Measurements from ENCODE around the gene PAPPA. TPM values are rescaled to one million over a fixed set of nuclear protein-coding genes. Genes with fewer than 3 reads are reported as not detected.
A peak's percentile ranks its signal among the peaks of the same experiment; 100 is the strongest.

PAPPA gene
- total RNA-seq, 1 experiment from 2014 or later: 0.08 TPM

- in situ Hi-C loops (cut with HindIII; ENCODE audit: low pct_unique_long_range_greater_than_20kb, low sequenced_read_pairs): no loop called here
- DNase-seq (ENCODE audit: low read depth, low spot score): no peak
Observed at GRCh38 chr9:116207371-116208111, 54.0 kb downstream of the PAPPA start.

DNA sequence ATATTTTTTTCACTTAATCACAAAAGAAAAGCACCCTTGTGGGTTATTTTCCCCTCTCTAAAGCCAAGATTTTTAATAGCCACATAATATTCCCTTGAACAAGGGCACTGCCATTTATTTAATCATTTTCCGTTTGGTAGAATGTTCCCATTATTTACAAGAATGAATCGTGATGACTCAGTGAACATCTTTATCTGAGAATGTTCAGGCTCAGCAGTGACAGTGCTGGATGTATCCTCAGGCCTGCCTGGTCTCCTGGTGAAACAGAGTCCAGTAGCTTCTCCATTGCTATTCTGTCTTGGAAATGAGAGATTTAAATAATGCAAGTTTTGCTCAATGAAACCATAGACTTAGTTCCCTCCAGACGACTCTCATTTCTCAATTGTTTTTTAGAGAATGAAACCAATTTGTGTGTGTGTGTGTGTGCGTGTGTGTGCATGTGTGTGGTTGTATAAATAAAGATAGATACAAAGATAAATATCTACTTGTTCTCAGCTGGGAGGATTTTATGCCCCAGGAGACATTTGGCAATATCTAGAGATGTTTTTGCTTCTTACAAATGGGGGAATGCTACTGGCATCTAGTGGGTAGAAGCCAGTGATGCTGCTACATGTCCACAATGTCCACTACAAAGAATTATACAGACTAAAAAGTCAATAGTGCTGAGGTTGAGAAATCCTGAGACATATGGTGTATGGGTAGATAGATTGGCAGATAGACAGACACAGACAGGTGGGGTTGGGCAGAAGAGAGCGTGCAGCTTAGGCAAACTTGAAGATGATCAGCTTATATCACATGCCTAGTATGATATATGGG lies 55.0 kb downstream of the PAPPA start:
- no peak for DNase-seq (ENCODE audit: low read depth, low spot score)
- in situ Hi-C loops (cut with HindIII; ENCODE audit: low pct_unique_long_range_greater_than_20kb, low sequenced_read_pairs): no loop called here

DNA sequence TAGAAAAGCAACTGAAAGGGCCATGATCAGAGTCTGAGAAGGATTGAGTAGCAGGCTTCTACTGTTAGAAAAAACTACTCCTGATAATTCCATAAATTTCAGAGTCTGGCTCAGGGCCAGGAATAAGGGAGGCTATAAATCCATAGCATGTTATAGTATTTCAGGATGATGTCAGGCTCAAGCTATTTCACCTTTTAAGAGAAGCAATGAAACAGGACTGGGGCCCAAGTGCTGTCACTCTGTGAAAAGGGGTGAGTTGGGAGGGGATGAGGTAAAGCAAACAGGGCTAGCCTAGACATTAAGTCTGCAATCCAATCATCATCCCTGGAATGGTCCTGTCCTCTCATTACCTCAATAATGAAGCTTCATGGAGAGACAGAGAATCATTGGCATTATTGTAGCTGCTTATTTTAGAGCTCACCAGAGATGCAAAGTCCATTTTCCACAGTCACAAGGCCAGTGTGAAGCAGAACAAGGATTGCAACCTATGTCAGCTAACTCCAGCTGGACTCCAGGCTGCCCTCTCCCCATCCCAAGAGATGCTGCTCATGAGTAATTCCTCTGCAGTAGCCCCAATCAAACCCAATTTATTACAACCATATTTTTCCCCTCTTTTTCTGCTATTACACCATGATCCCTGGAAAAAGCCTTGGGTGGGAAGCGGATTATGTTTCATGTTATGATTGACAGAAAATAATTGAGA lies 56.0 kb downstream of the PAPPA start:
- in situ Hi-C loops (cut with HindIII; ENCODE audit: low pct_unique_long_range_greater_than_20kb, low sequenced_read_pairs): no loop called here
- DNase-seq (ENCODE audit: low read depth, low spot score): no peak

DNA sequence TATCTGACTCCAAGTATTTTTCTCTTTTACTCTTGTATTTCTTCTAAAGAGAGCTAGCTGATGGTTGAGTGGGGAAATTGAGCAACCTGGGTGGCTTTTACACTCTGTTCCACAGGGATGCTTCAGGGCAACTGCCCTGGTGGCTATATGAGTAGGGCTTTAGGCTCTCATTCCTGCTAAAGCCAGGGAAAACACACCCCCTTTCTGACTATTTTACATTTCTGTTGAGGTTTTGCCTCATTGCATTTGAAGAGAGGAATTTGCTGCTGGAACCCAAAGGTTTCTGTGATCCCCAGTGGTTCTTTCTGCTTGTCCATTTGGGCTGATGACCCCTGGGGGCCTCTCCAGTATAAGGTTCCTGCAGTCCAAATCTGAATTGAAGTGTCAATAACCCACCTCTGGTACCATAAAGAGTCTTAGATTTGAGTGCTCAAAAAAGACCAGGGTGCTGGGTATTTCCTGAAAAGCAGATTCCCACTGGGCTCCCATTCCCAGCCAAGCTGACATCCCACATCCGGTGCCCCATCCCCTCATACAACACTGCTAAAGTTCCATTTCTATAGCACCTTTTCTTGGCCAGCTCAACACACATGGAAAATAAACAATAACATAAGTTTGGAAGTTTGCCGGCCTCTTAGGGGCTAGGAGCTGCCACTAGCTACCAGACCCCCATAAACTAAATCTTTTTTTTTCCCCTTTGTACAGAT lies 59.5 kb downstream of the PAPPA start:
- in situ Hi-C loops (cut with HindIII; ENCODE audit: low pct_unique_long_range_greater_than_20kb, low sequenced_read_pairs): no loop called here
- no peak for DNase-seq (ENCODE audit: low read depth, low spot score)

GRCh38 chr9:116213693-116214047 lies 60.1 kb downstream of the PAPPA start:
- in situ Hi-C loops (cut with HindIII; ENCODE audit: low pct_unique_long_range_greater_than_20kb, low sequenced_read_pairs): no loop called here
- no peak for DNase-seq (ENCODE audit: low read depth, low spot score)

DNA sequence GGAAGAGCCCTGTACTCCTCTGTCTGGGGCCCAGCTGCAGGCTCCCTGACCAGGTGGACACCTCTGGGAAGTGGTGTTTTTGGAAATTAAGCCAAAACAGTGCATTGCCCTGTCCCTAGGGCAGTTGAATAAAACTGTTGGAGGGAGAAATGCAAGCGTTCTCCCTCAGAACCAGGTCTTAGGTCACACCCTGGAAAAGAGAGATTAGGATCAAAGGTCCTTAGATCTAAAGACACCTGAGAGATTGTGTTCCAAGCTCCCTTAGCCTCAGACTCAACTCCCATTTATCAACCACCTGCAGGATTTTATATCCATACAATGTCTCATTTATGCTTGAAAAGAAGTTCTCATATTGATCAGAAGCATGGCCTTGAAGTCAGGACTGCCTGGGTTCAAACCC lies 64.8 kb downstream of the PAPPA start:
- in situ Hi-C loops (cut with HindIII; ENCODE audit: low pct_unique_long_range_greater_than_20kb, low sequenced_read_pairs): no loop called here

DNA sequence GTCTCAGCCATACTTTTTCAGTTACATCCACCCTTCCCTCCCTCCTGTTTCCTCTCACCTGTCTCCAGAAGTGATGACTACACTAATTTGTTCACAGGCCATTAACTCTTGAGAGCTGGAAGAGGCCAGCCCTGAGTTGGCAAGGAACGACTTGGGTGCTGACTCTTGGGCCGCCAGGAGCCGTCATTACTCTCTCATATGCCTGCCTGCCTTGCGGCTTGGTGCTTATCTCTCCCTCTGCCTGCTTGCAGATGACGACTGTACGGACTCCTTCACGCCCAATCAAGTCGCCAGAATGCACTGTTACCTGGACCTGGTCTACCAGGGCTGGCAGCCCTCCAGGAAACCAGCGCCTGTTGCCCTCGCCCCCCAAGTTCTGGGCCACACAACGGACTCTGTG lies 66.1 kb downstream of the PAPPA start:
- peak; percentile 11 for DNase-seq (ENCODE audit: low read depth, low spot score)
- in situ Hi-C loops (cut with HindIII; ENCODE audit: low pct_unique_long_range_greater_than_20kb, low sequenced_read_pairs): no loop called here

More for the DNA sequence above, 64.8 kb downstream of the PAPPA start:
- DNase-seq (ENCODE audit: low read depth, low spot score): no peak

- DNase-seq (ENCODE audit: low read depth, low spot score): no peak
- in situ Hi-C loops (cut with HindIII; ENCODE audit: low pct_unique_long_range_greater_than_20kb, low sequenced_read_pairs): no loop called here
Observed at GRCh38 chr9:116223926-116224325, 70.3 kb downstream of the PAPPA start.

DNA sequence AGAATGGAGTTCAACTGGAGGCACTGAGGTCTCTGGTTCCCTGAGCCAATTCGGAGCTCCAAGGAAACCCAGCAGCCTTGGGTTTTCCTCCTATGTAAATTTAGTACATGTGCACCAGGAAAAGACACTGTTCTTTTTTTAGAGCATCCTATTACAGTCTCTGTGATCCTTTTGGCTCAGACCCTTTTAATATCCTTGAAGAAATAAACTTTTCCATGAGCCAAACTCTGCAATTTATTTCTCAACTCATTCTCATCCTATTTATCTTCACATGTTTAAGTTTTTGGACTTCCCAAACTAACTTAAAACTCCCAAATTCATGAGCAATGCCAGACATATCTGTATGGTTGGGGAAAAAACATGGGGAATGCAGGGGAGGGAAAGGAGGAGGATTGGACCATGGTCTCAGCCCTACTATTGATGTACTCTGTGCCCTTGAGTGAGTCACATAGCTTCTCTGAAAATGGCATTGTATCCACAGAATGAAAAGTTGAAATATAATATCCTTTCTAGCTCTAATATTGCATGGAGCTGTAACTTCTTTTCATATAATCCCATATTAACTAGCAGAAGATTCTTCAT lies 76.6 kb downstream of the PAPPA start:
- in situ Hi-C loops (cut with HindIII; ENCODE audit: low pct_unique_long_range_greater_than_20kb, low sequenced_read_pairs): no loop called here
- no peak for DNase-seq (ENCODE audit: low read depth, low spot score)

GRCh38 chr9:116232424-116233159 lies 79.0 kb downstream of the PAPPA start:
- peak; percentile 75 for DNase-seq (ENCODE audit: low read depth, low spot score)
- in situ Hi-C loops (cut with HindIII; ENCODE audit: low pct_unique_long_range_greater_than_20kb, low sequenced_read_pairs): no loop called here

- no peak for DNase-seq (ENCODE audit: low read depth, low spot score)
- in situ Hi-C loops (cut with HindIII; ENCODE audit: low pct_unique_long_range_greater_than_20kb, low sequenced_read_pairs): no loop called here
Observed at GRCh38 chr9:116233160-116233530, 79.6 kb downstream of the PAPPA start.

- in situ Hi-C loops (cut with HindIII; ENCODE audit: low pct_unique_long_range_greater_than_20kb, low sequenced_read_pairs): no loop called here
Observed at GRCh38 chr9:116234081-116234480, 80.5 kb downstream of the PAPPA start.

GRCh38 chr9:116236979-116237378 lies 83.4 kb downstream of the PAPPA start:
- no peak for DNase-seq (ENCODE audit: low read depth, low spot score)
- in situ Hi-C loops (cut with HindIII; ENCODE audit: low pct_unique_long_range_greater_than_20kb, low sequenced_read_pairs): no loop called here

More at GRCh38 chr9:116234081-116234480, 80.5 kb downstream of the PAPPA start:
- DNase-seq (ENCODE audit: low read depth, low spot score): peak; percentile 15

DNA sequence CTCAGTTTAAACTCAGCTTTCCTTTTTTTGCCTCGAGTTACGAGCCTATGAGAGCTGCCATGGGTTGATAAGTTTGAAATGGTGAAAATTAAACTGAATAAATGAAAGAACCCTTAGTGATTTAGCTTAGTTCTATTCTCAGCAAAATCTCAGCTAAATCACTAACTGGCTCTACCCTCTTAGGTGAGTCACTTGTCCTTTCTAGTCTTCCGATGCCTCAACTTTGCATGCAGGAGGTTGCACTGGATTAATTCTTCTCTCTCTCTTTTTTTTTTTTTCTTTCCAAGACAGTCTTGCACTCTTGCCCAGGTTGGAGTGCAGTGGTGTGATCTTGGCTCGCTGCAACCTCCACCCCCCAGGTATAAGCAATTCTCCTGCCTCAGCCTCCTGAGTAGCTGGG lies 83.9 kb downstream of the PAPPA start:
- in situ Hi-C loops (cut with HindIII; ENCODE audit: low pct_unique_long_range_greater_than_20kb, low sequenced_read_pairs): no loop called here
- no peak for DNase-seq (ENCODE audit: low read depth, low spot score)

GRCh38 chr9:116238225-116238624 lies 84.6 kb downstream of the PAPPA start:
- in situ Hi-C loops (cut with HindIII; ENCODE audit: low pct_unique_long_range_greater_than_20kb, low sequenced_read_pairs): no loop called here
- no peak for DNase-seq (ENCODE audit: low read depth, low spot score)

DNA sequence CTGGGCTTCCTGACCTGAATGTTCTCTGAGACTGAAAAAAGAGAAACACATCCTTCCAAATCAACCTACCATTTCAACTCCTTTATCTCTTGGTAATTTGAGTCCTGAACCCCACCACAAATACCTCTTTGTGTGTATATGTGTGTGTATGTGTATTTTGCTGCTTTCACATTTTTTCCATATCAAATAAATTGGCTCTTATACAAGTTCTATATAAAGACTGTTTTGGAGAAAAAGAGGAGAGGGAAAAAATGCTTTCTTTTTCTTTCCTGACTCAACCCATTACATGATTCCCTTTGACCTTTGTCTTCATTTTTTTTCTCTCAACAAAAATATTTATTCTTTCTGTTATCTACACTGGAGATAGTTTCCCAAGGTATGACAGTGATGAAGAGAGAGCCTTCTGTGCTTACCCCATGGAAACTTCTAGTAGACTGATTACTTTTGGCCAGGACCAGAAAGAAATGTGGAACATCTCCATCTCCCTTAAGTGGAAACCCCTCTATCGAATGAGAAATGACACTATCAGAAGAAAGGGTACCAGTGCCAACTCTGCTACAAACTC lies 85.3 kb downstream of the PAPPA start:
- no peak for DNase-seq (ENCODE audit: low read depth, low spot score)
- in situ Hi-C loops (cut with HindIII; ENCODE audit: low pct_unique_long_range_greater_than_20kb, low sequenced_read_pairs): no loop called here

- in situ Hi-C loops (cut with HindIII; ENCODE audit: low pct_unique_long_range_greater_than_20kb, low sequenced_read_pairs): no loop called here
- DNase-seq (ENCODE audit: low read depth, low spot score): no peak
Observed at GRCh38 chr9:116243708-116244107, 90.1 kb downstream of the PAPPA start.
